DOHH2 (cell line): ENCODE results near the gene AUTS2.

Source experiments
- EZH2phosphoT487 ChIP-seq: fragments of 200-600 bp; sonication (generic); IDR thresholded peaks from 2 replicates; pipeline ENCODE4 v1.6.1; 2017; ENCODE audit warnings: borderline replicate concordance, mild to moderate bottlenecking, antibody characterized with exemption, low read length, moderate library complexity, mixed read lengths
- TF ChIP-seq, protein P1 (sequence below): fragments of 200-600 bp; sonication (generic); IDR thresholded peaks from one replicate; pipeline ENCODE4 v1.5.1; 2014; ENCODE audit warnings: antibody characterized with exemption, mild to moderate bottlenecking, low read depth, low read length; ENCODE audit not compliant: poor library complexity, severe bottlenecking

DNA sequence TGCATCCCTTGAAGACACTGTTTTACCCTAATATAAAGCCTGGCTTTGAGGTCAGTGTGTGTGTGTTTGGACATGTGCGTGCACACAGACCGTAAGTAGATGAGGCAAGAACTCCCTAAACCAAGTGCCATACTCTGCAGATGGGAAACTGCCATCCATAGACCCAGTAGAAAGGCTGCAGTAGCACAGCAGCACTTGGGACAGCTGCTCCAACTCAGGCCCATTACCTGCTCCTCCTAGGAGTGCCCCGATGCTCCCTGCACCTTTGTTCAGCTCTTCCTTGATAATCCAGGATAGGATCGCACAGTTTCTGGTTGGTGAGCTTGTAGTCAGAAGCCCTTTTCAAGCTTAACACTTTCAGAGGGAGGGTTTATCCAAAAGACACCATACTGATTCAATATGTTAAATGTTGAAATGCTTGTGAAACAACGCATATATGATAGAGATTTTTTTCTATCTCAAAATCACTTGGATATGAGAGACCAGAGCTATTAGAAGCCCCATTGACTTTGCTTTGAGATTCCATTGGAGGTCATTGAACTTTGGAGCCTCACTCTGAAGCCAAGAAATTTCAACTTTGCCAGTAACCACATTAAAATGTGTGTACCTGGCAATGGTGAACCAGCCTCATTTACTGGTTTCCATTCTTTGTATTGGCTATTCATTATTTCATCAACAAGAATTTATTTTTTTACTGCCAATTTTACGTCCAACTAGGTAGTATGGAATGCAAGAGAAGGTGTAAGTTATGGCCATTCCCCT, 776.7 kb downstream of the AUTS2 start:
- TF ChIP-seq, protein P1, sequence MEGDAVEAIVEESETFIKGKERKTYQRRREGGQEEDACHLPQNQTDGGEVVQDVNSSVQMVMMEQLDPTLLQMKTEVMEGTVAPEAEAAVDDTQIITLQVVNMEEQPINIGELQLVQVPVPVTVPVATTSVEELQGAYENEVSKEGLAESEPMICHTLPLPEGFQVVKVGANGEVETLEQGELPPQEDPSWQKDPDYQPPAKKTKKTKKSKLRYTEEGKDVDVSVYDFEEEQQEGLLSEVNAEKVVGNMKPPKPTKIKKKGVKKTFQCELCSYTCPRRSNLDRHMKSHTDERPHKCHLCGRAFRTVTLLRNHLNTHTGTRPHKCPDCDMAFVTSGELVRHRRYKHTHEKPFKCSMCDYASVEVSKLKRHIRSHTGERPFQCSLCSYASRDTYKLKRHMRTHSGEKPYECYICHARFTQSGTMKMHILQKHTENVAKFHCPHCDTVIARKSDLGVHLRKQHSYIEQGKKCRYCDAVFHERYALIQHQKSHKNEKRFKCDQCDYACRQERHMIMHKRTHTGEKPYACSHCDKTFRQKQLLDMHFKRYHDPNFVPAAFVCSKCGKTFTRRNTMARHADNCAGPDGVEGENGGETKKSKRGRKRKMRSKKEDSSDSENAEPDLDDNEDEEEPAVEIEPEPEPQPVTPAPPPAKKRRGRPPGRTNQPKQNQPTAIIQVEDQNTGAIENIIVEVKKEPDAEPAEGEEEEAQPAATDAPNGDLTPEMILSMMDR: no peak
- TF ChIP-seq EZH2phosphoT487: no peak
